WTC11 (cell line): ENCODE measurements around the gene SIPA1L2. TPM values are rescaled to one million over a fixed set of nuclear protein-coding genes. Genes with fewer than 3 reads are reported as not detected.

ENCODE experiments used
- ATAC-seq: fragments of 200-7000 bp; cut with Tn5 transposase; 2 replicates; pipeline ENCODE4 v1.10.0; 2021; ENCODE audit warnings: mild to moderate bottlenecking, moderate library complexity
- CTCF ChIA-PET: fragments of 300-600 bp; sonication (Branson Sonifier 250); formaldehyde crosslinking; loops from one replicate; lab custom pipeline; 2021; ENCODE audit warnings: antibody characterized with exemption; lab: Charles Lee
- POLR2A ChIA-PET: fragments of 350-600 bp; sonication (Branson Sonifier 250); formaldehyde crosslinking; loops from one replicate; lab custom pipeline; 2021; ENCODE audit warnings: antibody characterized with exemption; lab: Charles Lee
- DNase-seq: peaks from one replicate; pipeline ENCODE4 v3.0.0; 2021; ENCODE audit warnings: low spot score
- H3K27ac Mint-ChIP-seq: 2 replicates; pipeline ENCODE4 v1.8.0; 2021; ENCODE audit warnings: mixed read lengths
- H3K27me3 Mint-ChIP-seq: 2 replicates; pipeline ENCODE4 v1.8.0; 2021; ENCODE audit warnings: low read depth, mild to moderate bottlenecking, moderate library complexity, mixed read lengths
- H3K36me3 Mint-ChIP-seq: 2 replicates; pipeline ENCODE4 v1.8.0; 2021; ENCODE audit warnings: mixed read lengths
- H3K4me1 Mint-ChIP-seq: 2 replicates; pipeline ENCODE4 v1.8.0; 2022; ENCODE audit warnings: mixed read lengths
- H3K4me3 Mint-ChIP-seq: 2 replicates; pipeline ENCODE4 v1.8.0; 2021; ENCODE audit warnings: mild to moderate bottlenecking, moderate library complexity, mixed read lengths
- H3K9me3 Mint-ChIP-seq: 2 replicates; pipeline ENCODE4 v1.8.0; 2021; ENCODE audit warnings: mixed read lengths
- CREB1 ChIP-seq: sonication (generic); formaldehyde crosslinking; IDR thresholded peaks from 2 replicates; pipeline ENCODE4 v1.8.0; 2023; ENCODE audit warnings: mild to moderate bottlenecking, missing genetic modification reagents
- ELF4 ChIP-seq: sonication (generic); formaldehyde crosslinking; IDR thresholded peaks from 2 replicates; pipeline ENCODE4 v1.8.1; 2022; ENCODE audit warnings: low read depth, mild to moderate bottlenecking, moderate library complexity, missing genetic modification reagents
- IRF2 ChIP-seq: sonication (generic); formaldehyde crosslinking; IDR thresholded peaks from 2 replicates; pipeline ENCODE4 v1.8.0; 2022; ENCODE audit warnings: low read depth, missing genetic modification reagents, borderline replicate concordance
- JAZF1 ChIP-seq: fragments of 250-450 bp; sonication (Bioruptor Pico); IDR thresholded peaks from 2 replicates; pipeline ENCODE4 v1.9.0; 2021; ENCODE audit warnings: moderate library complexity, mild to moderate bottlenecking, inconsistent platforms
- JUN ChIP-seq: sonication (generic); formaldehyde crosslinking; IDR thresholded peaks from 2 replicates; pipeline ENCODE4 v1.8.0; 2023; ENCODE audit warnings: mild to moderate bottlenecking, missing genetic modification reagents
- KAT7 ChIP-seq: sonication (generic); formaldehyde crosslinking; IDR thresholded peaks from 2 replicates; pipeline ENCODE4 v1.8.1; 2023; ENCODE audit warnings: missing genetic modification reagents, mild to moderate bottlenecking, borderline replicate concordance
- MXD4 ChIP-seq: fragments of 250-450 bp; sonication (Bioruptor Pico); IDR thresholded peaks from 2 replicates; pipeline ENCODE4 v1.8.0; 2021; ENCODE audit warnings: mild to moderate bottlenecking, moderate library complexity, borderline replicate concordance
- NR3C1 ChIP-seq: sonication (generic); formaldehyde crosslinking; conservative IDR thresholded peaks from 2 replicates; pipeline ENCODE4 v1.8.1; 2023; ENCODE audit warnings: low read depth, mild to moderate bottlenecking, missing genetic modification reagents
- SMAD4 ChIP-seq: sonication (generic); formaldehyde crosslinking; IDR thresholded peaks from 2 replicates; pipeline ENCODE4 v1.8.0; 2022; ENCODE audit warnings: mild to moderate bottlenecking, missing genetic modification reagents
- SOX15 ChIP-seq: fragments of 250-450 bp; sonication (Bioruptor Pico); IDR thresholded peaks from 2 replicates; pipeline ENCODE4 v1.9.0; 2021; ENCODE audit warnings: mild to moderate bottlenecking
- TCF7 ChIP-seq: sonication (generic); formaldehyde crosslinking; IDR thresholded peaks from 2 replicates; pipeline ENCODE4 v1.8.0; 2022; ENCODE audit warnings: mild to moderate bottlenecking, low read depth, missing genetic modification reagents, moderate library complexity
- TEAD1 ChIP-seq: sonication (generic); formaldehyde crosslinking; IDR thresholded peaks from 2 replicates; pipeline ENCODE4 v1.8.0; 2022; ENCODE audit warnings: mild to moderate bottlenecking, missing genetic modification reagents
- ZNF219 ChIP-seq: sonication (generic); formaldehyde crosslinking; IDR thresholded peaks from 2 replicates; pipeline ENCODE4 v1.8.0; 2023; ENCODE audit warnings: missing genetic modification reagents, mild to moderate bottlenecking, borderline replicate concordance
- ZNF416 ChIP-seq: fragments of 250-450 bp; sonication (Bioruptor Pico); IDR thresholded peaks from 2 replicates; pipeline ENCODE4 v1.9.0; 2021; ENCODE audit warnings: mild to moderate bottlenecking, inconsistent platforms
- total RNA-seq: library from RNA; stranded (reverse); gene quantifications from 3 replicates; pipeline ENCODE4 v1.2.3, GENCODE V29; 2021
- TF ChIP-seq, protein P1 (sequence below): sonication (generic); formaldehyde crosslinking; IDR thresholded peaks from 2 replicates; pipeline ENCODE4 v1.8.1; 2023; ENCODE audit warnings: mild to moderate bottlenecking, missing genetic modification reagents
- TF ChIP-seq, protein P2 (sequence below): sonication (generic); formaldehyde crosslinking; IDR thresholded peaks from 2 replicates; pipeline ENCODE4 v1.8.1; 2022; ENCODE audit warnings: mild to moderate bottlenecking, missing genetic modification reagents, moderate library complexity, borderline replicate concordance
- TF ChIP-seq, protein P3 (sequence below): sonication (generic); formaldehyde crosslinking; IDR thresholded peaks from 2 replicates; pipeline ENCODE4 v1.8.1; 2022; ENCODE audit warnings: low read depth, missing genetic modification reagents, borderline replicate concordance
- TF ChIP-seq, protein P4 (sequence below): sonication (generic); formaldehyde crosslinking; IDR thresholded peaks from 2 replicates; pipeline ENCODE4 v1.8.1; 2022; ENCODE audit warnings: low read depth, mild to moderate bottlenecking, moderate library complexity, missing genetic modification reagents, borderline replicate concordance
- TF ChIP-seq, protein P5 (sequence below): sonication (generic); formaldehyde crosslinking; IDR thresholded peaks from 2 replicates; pipeline ENCODE4 v1.8.1; 2023; ENCODE audit warnings: mild to moderate bottlenecking, missing genetic modification reagents, moderate library complexity

Gene SIPA1L2
- total RNA-seq, 1 experiment from 2014 or later: 14.3 TPM

DNA sequence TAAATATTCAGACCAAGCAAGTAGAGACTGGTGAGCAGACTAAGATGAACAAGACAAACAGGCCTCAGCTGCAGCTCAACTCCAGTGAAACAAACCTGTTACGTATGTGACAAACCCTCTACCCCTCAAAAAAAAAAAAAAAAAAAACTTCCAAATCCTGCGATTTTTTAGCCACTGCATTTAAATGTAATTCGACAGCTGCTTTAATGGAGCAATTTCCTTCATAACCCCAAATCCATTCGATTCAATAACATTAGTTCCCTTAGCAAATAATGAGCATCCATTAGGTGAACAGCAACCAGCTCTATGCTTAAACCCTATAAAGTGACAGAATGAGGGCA, 31.1 kb downstream of the SIPA1L2 start (continued):
- TF ChIP-seq, protein P1, sequence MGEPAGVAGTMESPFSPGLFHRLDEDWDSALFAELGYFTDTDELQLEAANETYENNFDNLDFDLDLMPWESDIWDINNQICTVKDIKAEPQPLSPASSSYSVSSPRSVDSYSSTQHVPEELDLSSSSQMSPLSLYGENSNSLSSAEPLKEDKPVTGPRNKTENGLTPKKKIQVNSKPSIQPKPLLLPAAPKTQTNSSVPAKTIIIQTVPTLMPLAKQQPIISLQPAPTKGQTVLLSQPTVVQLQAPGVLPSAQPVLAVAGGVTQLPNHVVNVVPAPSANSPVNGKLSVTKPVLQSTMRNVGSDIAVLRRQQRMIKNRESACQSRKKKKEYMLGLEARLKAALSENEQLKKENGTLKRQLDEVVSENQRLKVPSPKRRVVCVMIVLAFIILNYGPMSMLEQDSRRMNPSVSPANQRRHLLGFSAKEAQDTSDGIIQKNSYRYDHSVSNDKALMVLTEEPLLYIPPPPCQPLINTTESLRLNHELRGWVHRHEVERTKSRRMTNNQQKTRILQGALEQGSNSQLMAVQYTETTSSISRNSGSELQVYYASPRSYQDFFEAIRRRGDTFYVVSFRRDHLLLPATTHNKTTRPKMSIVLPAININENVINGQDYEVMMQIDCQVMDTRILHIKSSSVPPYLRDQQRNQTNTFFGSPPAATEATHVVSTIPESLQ (CRISPR knock-in tag): no peak
- TF ChIP-seq, all 79 proteins: peak for 0

DNA sequence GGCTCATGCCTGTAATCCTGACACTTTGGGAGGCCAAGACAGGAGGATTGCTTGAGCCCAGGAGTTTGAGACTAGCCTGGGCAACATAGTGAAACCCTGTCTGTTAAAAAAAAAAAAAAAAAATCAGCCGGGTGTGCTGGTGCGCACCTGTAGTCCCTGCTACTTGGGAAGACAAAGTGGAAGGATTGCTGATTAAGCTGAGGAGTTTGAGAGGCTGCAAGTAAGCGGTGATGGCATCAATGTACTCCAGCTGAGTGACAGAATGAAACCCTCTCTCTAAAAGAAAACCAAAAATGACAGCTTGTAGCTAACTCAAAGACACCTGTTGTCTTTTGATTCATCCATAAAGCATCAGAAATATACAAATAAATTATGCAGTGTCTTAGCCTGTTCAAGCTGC, 31.8 kb downstream of the SIPA1L2 start:
- Mint-ChIP-seq H3K36me3 (no peaks in the 10 kb centered on the region), H3K27ac (no peak overlapping the region)
- POLR2A ChIA-PET: no interaction called here

DNA sequence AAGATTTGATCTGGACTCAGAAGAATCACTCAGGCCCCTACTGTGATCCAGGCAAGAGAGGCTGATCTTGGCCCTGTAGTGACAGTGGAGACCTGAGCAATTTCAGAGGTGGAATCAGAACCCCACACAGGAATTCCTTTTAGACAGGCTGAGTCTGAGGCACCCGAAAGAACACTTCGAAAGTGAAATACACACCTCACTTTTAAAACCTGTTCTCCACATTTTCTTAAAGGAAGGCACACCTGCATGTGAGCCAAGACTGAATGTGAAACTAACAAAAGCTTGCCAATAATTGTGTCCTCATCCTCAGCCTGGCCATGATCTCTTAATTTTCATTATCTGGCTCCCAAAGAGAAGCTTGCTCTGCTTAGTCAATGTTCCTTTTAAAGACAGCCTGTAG, 32.2 kb downstream of the SIPA1L2 start:
- H3K4me1 Mint-ChIP-seq: peaks cover 13% of the 10 kb centered on the region
- no peaks in the 10 kb centered on the region for H3K27me3 Mint-ChIP-seq
- POLR2A ChIA-PET: no interaction called here
- CTCF ChIA-PET: no interaction called here
- H3K4me3 Mint-ChIP-seq: no peak overlapping the region
- no peaks in the 10 kb centered on the region for H3K9me3 Mint-ChIP-seq
- no peak for ATAC-seq
- no peak for TF ChIP-seq ZNF416 (CRISPR knock-in tag)
- DNase-seq: no peak
- no peaks in the 10 kb centered on the region for H3K36me3 Mint-ChIP-seq
- no peak overlapping the region for H3K27ac Mint-ChIP-seq

More for the DNA sequence above, 31.8 kb downstream of the SIPA1L2 start:
- Mint-ChIP-seq H3K4me1 (peaks cover 16% of the 10 kb centered on the region), H3K9me3 (no peaks in the 10 kb centered on the region), H3K4me3 (no peak overlapping the region), H3K27me3 (no peaks in the 10 kb centered on the region)
- DNase-seq (no peak), ATAC-seq (no peak)
- no peak for TF ChIP-seq IRF2 (CRISPR knock-in tag)
- TF ChIP-seq ZNF219 (CRISPR knock-in tag): no peak
- TF ChIP-seq MXD4: no peak
- TF ChIP-seq JUN (CRISPR knock-in tag): no peak
- TF ChIP-seq, protein P2, sequence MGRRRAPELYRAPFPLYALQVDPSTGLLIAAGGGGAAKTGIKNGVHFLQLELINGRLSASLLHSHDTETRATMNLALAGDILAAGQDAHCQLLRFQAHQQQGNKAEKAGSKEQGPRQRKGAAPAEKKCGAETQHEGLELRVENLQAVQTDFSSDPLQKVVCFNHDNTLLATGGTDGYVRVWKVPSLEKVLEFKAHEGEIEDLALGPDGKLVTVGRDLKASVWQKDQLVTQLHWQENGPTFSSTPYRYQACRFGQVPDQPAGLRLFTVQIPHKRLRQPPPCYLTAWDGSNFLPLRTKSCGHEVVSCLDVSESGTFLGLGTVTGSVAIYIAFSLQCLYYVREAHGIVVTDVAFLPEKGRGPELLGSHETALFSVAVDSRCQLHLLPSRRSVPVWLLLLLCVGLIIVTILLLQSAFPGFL: no peak
- TF ChIP-seq TEAD1 (CRISPR knock-in tag): no peak
- no peak for TF ChIP-seq NR3C1 (CRISPR knock-in tag)
- no peak for TF ChIP-seq KAT7 (CRISPR knock-in tag)
- TF ChIP-seq, protein P3, sequence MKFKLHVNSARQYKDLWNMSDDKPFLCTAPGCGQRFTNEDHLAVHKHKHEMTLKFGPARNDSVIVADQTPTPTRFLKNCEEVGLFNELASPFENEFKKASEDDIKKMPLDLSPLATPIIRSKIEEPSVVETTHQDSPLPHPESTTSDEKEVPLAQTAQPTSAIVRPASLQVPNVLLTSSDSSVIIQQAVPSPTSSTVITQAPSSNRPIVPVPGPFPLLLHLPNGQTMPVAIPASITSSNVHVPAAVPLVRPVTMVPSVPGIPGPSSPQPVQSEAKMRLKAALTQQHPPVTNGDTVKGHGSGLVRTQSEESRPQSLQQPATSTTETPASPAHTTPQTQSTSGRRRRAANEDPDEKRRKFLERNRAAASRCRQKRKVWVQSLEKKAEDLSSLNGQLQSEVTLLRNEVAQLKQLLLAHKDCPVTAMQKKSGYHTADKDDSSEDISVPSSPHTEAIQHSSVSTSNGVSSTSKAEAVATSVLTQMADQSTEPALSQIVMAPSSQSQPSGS: no peak
- TF ChIP-seq SOX15 (CRISPR knock-in tag): no peak
- TF ChIP-seq SMAD4 (CRISPR knock-in tag): no peak
- CTCF ChIA-PET: no interaction called here

DNA sequence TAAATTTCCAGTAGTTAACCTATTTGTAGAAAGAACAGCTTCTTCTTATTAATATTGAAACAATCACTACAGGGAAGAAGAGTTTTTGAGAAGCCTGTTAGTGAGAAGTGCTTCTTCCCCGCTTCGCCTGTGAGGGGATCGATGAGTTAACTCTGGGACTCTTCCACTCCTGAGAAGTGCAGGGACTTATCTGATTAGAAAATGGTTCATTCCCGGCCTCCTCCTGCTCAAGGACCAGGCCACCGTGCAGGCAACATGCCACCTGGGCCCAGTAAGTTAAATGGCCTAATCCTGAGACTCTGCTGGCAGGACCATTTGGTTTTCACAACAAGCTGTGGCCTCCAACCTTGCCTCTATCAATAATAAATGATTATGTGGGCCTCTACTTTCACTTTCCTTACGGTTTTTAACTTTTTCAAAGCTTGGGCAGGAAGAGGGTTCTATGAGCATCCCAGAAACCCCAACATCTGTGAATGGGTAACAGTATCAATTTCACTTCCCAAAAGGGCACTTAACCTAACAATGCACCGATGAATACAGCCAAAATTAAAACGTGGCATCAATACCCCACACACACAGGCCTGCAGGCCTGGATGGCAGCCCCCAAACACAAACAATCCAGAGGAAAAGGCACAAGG, 33.1 kb downstream of the SIPA1L2 start:
- no peaks in the 10 kb centered on the region for H3K36me3 Mint-ChIP-seq
- H3K27me3 Mint-ChIP-seq: no peaks in the 10 kb centered on the region
- no peak for ATAC-seq
- DNase-seq: no peak
- H3K27ac Mint-ChIP-seq: no peak overlapping the region
- TF ChIP-seq, protein P4, sequence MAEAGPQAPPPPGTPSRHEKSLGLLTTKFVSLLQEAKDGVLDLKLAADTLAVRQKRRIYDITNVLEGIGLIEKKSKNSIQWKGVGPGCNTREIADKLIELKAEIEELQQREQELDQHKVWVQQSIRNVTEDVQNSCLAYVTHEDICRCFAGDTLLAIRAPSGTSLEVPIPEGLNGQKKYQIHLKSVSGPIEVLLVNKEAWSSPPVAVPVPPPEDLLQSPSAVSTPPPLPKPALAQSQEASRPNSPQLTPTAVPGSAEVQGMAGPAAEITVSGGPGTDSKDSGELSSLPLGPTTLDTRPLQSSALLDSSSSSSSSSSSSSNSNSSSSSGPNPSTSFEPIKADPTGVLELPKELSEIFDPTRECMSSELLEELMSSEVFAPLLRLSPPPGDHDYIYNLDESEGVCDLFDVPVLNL (CRISPR knock-in tag): no peak
- TF ChIP-seq ELF4 (no peak), NR3C1 (CRISPR knock-in tag) (no peak), JAZF1 (no peak), CREB1 (CRISPR knock-in tag) (no peak), TCF7 (CRISPR knock-in tag) (no peak), KAT7 (CRISPR knock-in tag) (no peak)
- TF ChIP-seq, protein P5, sequence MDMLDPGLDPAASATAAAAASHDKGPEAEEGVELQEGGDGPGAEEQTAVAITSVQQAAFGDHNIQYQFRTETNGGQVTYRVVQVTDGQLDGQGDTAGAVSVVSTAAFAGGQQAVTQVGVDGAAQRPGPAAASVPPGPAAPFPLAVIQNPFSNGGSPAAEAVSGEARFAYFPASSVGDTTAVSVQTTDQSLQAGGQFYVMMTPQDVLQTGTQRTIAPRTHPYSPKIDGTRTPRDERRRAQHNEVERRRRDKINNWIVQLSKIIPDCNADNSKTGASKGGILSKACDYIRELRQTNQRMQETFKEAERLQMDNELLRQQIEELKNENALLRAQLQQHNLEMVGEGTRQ: no peak
- peaks cover 13% of the 10 kb centered on the region for H3K4me1 Mint-ChIP-seq
- ChIA-PET POLR2A (no interaction called here), CTCF (interaction anchor here (3.8 kb wide), 1 partner anchor 31 kb away, joined by 19 read pairs; no protein-coding TSS in a partner anchor)
- no peak overlapping the region for H3K4me3 Mint-ChIP-seq
- H3K9me3 Mint-ChIP-seq: no peaks in the 10 kb centered on the region
